Ammon's horn (tissue), 1 donor: ENCODE measurements around the gene UXT.
A peak's percentile ranks its signal among the peaks of the same experiment; 100 is the strongest.
"Not testable (repeated sequence)": the region's sequence is repeated elsewhere in the genome, so short reads cannot be mapped to it uniquely, and the experiment has no call there.

Experiments
- DNase-seq: peaks from one replicate; pipeline ENCODE4 v3.0.0-alpha.2; 2016; ENCODE audit warnings: low spot score

Gene UXT, protein sequence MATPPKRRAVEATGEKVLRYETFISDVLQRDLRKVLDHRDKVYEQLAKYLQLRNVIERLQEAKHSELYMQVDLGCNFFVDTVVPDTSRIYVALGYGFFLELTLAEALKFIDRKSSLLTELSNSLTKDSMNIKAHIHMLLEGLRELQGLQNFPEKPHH

DNA sequence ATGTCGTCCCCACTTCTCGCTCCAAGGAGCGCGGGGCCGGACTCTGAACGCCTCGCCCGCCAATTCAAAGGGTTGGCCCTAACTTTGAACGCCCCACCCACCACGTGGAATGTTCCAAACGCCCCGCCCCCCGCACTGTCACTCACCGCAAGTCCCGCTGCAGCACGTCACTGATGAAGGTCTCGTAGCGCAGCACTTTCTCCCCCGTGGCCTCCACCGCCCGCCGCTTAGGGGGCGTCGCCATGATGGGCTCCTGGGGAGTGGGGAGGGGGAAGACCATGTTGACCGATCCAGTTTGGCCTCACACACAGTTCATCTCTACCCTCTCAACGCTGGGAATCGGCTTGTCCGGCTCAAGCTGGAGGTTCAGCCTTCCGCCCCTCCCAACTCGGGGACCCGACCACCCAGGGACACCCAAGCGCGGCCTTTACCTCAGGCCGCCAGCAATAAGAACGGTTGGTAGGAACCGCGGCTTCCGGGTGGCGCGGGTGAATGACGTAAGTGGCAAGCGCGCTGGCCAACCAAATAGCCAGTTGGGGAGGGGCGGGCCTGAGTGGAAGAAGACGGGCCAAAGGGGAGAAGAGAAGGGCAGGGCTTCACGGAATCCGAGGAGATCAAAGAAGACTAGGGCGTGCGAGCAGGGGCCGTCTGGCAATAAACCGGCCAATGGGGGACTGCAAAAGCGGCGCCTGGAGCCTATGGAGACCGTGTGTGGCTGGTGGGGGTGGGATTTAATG is at the start of gene UXT:
Gene UXT, minus strand, starts transcription at position 497 of the 737 bp plus-strand sequence. Its CDS starts 253 bp downstream, at position 244.
- peak; percentile 93 for DNase-seq

DNA sequence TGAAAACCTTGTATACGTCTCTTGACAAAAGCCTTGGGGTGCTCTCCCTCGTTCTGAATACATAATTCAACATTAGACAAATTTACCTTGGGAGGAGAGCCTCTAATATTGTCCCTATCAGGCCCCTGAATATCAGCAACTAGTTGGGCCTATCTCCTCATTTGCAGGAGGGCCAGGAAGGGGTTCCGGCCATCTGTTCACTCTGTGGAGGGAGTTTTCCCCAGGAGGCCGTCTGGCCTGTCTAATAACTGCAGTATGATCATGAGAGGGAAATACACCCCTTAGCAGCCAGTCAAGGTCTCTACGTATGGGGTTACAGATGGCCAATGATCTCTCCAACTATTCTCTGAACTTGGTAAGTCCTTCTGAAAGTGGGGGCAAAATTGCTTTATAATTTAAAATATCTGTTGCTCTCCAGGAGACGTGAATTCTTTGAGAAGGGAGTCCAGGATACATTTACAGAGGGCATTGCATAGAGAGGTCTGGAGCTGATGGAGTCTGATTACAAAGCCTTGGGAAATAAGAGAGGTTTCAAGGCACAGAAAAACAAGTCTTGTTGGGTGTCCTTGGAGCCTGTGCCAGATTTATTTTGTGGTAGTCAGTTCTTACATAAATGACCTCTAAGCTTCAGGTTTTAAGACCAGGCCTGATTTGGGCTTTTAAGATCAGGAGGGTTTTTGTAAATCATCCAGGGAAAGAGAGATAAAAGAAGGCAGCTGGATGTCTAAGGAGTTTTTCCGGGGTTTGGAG is 48.2 kb upstream of the UXT start:
- no peak for DNase-seq

DNA sequence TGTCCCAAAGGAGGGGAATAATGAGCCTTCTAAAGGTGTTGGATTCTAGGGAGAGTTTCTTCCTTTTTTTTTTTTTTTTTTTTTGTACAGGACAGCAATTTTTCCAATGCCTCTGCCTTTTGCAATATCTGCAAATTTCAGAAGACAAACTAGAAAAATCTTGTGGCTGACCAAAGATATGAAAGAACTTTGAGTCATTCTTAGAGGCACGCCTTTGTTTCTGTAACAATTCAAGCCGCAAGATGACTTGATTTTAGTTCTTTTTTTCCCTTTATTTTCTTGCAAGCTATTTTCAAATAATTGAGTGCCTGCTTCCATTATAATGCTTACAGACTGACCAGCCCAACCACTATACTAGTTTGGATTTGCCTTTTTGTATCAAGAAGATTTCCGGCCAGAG is 47.6 kb upstream of the UXT start:
- DNase-seq: no peak

DNA sequence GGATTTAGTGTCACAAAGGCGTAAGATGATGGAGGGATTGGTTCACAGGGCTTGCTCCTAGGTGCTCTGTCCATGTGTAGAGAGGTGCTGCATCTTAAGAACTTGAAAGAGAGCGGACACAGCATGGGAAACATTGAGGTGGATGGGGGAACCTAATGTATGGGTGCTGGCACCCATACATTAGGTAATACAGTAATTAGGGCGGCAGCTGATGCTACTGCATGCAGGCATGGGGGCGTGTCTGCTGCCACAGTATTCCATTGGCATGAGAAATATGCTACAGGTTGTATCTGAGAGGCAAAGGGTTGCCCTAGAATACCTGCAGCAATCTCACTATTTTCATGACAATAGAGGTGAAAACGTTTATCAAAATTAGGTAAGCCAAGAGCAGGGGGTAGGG is 45.8 kb upstream of the UXT start:
- no peak for DNase-seq

DNA sequence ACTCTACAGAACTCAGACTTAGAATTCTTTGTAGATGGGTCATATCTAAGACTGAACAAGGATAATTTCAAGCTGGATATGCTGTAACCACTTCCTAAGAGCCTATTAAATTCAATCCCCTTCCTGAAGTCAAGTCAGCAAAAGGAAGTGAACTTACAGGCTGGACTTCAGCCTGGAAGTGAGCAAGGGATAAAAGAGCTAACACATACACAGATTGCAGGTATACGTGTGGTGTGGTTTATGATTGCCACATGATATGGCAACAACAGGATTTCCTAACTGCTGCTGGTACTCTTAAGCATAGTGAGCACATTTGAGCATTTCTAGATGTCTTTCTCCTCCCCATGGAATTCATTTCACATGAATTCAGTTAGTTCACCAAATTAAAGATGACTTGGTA is 38.2 kb upstream of the UXT start:
- no peak for DNase-seq

DNA sequence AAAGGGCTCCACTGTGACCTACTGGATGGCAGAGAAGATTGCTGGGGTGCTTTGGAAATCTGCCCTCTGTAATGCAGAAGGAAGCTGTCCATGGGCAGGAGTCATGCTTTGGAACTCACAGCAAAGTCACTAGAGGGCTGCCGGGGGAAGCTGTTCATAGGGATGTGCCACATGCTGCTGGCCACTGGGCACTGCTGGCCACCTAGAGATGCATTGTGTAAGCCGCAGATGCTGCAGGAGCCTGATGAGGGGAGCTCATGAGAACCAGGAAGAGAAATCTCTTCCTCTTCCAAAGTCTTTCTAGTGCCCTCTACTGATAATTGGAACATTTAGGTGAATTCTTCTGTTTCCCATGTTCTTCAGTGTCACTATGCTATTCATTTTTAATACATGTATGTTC is 31.2 kb upstream of the UXT start:
- no peak for DNase-seq

DNA sequence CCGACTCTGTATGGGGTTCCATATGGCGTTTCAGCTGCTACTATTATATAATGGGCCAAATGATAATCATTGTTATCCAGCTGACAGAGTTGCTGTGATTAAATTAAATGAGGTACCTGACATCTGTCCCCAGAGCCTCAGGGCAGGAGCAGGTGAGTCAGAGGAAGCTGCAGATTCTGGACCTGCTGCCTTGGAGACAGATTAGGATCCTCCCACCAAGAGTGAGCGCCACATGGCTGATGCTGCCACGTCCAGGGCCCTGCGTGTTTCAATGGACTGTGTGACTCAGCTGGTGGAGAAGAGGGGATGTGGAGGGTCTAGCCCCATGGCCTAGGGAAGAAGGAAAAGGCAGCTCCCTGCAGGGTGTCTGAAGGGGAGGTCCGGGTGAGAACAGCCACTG is 28.3 kb upstream of the UXT start:
- DNase-seq: no peak

DNA sequence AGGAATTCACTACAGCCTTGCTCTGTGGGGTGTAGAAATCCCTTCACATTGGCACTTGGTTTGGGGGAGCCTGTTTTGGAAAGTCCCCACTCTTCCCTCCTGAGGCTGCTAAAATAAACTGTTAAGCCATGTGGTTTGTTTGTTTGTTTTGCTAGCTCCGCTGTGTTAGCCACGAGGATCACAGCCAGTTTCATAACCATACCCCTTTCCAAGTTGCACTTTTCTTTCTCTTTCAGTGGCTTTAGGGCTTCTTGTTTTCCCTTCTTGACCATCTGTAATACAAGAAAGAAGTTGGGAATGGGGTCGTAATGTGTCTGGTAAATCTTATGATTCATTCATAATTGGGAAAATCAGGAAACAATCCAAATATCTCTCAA is 24.8 kb upstream of the UXT start:
- no peak for DNase-seq

DNA sequence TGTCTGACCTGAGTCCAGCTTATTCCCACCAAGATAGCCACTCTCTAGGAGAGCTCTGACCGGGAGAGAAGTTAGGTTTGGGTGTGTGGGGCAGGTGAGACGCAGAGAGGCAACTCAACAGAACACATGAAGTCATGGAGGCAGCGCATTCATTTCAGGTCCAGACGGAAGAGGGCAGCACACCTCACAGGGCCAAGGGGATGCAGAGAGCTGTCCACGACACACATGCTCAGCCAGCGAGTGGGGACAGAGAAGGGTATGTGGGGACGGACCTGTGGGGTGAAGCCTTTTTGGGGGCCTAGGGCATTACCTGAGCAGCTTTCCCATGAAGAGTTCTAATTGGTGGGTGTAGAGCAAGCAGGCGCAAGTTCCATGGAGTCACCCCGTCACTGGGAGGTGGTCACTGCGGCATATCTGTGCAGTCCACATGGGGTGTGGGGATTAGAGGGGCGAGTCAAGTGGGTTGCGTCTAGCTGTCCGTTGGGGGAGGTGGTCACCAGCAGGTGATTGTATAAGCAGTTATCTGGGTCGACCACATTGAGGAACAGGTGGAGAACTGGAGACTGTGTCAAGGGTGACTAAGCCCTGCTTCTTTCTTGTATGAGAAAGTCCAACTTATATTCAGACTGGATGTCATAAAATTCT is 24.3 kb upstream of the UXT start:
- no peak for DNase-seq

DNA sequence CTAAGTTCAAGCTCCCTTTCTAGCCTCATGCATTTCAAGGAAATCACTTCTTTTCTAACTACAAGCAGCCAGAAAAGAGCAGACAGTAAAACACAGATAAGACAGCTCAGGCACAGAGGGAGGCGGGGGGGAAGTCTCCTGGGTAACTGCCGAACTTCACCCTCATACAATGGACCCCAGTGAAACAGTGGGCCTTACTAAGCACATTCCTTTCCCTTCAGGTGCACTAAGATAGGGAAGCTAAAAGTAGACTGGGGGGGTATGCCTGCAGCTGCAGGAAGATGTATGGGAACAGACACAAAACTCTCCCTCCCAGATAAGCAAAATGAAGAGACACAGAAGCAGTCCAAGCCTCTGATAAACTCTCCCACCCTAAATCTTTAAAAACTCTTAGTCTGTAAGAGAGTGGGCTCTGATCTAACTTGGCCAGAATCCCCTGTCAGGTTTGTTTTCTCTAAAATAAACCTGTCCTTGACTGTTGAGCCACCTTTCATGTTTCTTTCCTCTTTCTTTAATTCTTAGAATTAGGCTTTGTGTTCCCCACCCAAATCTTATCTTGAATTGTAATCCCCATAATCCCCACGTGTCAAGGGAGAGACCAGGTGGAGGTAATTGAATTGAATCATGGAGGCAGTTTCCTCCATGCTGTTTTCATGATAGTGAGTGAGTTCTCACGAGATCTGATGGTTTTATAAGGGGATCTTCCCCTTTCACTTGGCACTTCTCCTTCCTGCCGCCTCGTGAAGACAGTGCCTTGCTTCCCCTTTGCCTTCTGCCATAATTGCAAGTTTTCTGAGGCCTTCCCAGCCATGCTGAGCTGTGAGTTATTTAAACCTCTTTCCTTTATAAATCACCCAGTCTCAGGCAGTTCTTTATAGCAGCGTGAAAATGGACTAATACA is 17.2 kb upstream of the UXT start:
- not testable (repeated sequence) for DNase-seq

DNA sequence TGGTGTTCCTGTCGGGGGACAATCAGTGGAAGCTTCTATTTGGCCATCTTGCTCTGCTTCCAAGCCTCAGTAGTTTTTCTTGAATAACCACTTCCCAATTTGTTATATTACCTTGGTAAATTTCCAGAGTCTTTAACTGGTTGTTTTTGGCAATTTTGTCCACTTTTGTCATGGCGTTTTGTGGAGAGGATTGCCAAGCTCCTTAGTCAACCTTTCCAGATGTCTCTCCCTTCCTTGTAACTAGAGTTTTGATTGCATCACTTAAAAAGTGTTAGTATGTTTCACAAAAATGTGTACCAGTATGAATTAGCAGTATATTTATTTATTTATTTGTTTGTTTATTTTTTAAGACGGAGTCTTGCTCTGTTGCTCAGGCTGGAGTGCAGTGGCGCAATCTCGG is 15.8 kb upstream of the UXT start:
- no peak for DNase-seq

DNA sequence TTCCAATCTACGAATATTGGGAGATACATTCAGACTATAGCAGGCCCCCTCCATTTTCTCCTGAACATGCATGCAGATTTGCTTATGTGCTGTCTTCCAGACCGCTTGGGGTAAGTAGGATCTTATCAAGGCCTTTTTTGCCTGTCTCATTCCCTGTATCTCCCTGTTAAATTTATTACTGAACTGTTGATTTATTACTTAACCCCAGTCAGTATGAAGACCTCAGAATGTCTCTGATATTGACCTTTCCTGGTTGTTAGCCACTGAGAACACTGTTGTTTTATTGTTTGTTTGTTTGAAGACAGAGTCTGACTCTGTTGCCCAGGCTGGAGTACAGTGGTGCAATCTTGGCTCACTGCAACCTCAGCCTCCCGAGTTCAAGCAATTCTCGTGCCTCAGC is 6.8 kb upstream of the UXT start:
- not testable (repeated sequence) for DNase-seq

DNA sequence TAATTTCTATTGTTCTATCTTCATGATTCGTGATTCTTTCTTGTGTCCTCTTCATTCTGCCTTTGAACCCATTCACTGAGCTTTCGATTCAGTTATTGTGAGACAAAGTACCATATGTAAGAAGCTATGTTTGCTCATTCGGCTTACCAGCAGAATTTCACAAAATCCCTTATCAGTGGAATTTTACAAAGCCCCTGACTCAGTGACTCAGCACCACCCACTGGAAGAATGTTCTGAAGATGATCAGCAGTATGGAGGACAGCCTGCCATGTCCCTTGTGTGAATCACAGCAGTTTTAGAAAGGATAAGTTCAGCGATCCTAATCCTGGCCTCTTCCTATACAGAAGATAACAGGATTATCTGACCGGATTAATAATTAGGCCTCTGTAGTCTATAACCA is 5.8 kb upstream of the UXT start:
- no peak for DNase-seq

DNA sequence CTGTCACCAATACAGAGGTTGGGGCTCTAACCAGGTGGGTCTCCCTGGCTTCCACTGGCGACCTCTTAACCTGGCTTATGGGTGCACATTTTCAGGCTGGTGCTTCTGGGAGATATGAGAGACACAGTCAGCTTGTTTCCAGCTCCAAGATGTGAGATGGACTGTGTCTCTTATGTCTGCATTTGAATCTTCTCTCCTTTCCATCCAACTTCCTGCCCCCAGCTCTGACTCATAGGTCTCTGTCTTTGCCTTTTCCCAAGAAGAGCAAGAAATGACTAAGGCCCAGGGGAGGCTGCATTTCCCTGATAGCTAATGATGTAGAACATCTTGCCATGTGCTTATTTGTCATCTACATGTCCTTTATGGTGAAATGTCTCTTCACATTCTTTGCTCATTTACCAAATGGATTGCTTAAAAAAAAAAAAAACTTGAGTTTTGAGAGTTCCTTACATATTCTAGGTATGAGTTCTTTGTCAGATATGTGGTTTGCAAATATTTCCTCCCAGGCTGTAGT is 3.2 kb upstream of the UXT start:
- DNase-seq: no peak

DNA sequence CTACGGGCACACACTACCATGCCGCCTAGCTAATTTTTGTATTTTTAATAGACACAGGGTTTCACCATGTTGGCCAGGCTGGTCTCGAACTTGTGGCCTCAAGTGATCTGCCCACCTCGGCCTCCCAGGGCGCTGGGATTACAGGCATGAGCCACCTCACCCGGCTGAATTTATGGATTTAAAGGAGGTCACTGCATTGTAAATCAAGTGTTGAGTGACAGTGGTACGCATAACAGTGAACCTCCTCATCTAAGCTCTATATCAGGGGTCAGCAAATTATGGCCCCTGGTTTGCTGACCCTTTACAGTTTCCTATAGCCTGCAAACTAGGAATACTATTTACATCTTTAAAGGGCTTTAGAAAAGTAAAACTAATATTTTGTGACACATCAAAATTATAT is 2.6 kb upstream of the UXT start:
- no peak for DNase-seq

DNA sequence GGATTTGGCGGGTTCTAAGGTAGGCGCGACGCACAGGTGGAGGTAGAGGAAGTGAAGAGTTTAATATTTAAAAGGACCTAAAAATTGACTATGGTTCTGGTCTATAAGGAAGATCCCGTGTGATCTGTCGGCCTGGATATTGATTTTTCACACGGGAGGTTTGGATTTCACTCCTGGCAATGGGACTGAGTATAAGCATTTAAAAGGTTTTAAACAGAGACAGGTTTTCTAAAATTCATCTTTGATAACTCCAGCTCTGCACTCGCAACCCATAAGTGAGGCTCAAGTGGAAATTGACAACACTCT is 394 bp upstream of the UXT start:
- DNase-seq: no peak

DNA sequence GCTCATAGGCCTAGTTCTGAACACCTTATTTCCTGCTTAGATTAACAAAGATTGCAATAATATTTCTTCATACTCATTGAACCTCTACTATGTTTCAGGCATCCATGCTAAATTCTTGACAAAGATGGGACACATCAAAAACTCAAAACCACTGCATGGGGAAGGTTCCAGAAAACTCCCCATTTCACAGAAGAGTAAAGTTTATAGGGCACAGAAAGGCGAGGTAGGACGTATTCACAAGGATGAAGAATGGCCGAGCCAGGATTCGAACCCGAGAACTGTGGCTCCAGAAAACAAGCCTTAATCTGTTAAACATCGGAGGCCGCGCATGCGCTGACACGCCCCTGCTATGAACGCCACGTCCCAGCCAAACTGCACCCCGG is 688 bp downstream of the UXT start:
- no peak for DNase-seq

DNA sequence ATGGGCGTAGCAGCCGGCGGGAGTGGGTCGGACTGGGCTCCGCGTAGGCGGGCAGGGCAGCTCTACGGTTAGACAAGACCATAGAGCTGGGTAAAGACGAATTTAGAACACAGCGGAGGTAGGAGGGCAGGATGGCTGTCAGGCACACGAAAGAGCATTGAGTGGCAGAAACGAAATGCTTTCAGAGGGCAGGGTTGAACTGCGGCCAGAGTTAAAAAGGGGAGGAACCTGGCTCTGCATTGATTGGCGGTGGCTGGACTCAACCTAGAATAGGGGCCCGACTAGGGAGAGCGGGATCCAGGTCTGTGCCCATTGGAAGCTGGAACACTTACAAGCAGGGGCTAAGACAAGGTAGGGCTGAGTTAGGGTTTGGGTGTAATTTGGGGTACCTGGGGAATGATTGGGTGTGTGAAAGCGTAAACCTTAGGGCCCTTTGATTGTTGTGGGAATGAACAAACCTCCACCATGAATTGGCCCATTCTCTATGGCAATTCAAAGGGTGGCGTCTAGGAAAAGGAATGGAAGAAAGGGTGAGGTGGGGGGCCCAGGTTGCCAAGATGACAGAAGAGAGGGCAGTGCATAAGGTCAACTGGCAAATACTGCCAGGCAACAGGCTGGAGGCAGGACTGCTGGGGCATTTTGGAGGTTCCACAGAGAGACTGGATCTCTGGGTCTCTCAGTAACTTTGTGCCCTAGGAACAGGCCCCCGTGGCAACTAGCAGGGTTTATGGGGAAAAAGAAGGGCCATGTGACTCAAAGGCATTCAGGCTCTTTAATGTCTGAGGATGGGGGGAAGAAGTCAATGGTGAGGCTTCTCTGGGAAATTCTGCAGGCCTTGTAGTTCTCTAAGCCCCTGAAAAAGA is 7.7 kb downstream of the UXT start:
- no peak for DNase-seq

DNA sequence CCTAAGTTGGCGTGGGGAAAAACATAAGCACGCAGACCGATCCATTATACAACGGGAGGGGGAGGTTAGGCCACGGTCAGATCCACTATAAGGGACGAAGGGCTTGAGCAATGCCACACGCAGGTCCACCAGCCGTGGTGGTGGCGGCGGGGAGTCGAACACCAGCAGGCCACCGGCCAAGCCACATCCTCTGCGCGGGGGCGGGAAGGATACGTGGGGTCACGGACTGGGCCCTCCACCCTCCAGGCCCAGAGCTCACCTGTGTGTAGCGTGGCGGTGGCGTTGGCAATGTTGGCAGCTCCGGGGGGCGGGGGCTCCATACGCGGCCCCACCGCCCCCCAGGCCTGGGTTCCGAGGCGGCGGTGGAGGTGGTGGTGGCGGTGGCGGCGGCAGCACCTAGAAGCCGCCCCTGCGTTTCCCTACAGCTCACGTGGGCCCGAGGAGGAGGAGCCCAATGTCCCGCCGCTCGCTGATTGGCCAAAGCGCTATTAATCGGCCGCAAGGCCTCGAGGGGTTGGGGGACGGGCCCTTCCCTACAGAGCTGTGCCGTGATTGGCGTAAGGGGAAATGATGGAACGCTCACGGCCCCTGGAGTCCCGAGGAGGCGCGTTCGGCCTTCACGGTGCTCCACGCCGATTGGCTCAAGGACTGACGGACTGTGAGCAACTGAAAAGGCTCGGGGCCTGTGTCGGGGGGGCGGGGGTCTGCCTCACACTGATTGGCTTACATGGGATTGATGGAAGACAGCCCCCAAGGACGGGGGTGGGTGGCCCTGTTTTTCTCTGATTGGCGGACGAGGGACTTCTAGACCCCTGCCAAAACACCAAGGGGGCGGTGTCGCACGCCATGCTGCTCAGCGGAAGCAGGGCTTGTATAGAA is 8.6 kb downstream of the UXT start, which contains the start of gene ELK1:
Gene ELK1, minus strand, starts transcription at position 400 of the 879 bp plus-strand sequence. CDS start 9,122 bp downstream, outside the sequence.
- DNase-seq: peak; percentile 99

DNA sequence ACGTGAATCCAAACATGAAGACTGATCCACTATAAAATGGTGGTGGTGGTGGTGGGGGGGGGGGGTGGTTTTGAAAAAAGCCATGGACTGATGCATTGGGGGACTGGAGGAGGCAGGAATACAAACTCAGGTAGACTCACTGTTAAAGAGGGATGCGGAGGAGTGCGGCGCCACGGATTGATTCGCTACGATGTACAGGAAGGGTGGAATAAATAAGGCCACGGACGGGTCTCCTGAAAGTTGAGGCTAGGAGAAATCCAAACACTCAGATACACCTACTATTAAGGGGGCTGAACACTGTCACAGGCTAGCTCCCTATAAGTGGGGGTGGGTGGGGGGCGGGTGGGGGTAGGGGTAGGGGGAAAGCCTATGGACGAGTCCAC is 9.2 kb downstream of the UXT start:
- DNase-seq: no peak
